Neuron (in vitro differentiated cells): Measurements from ENCODE around the gene CASKIN1.
A peak's percentile ranks its signal among the peaks of the same experiment; 100 is the strongest.

Experiments
- H2AFZ ChIP-seq: one replicate; pipeline ENCODE4 v1.6.1; 2013; ENCODE audit warnings: low read depth, mild to moderate bottlenecking, inconsistent platforms, low read length, moderate library complexity
- H3K27me3 ChIP-seq: one replicate; pipeline ENCODE4 v1.6.1; 2013; ENCODE audit warnings: low read length; ENCODE audit not compliant: insufficient read depth
- H3K36me3 ChIP-seq: one replicate; pipeline ENCODE4 v1.6.1; 2013; ENCODE audit warnings: low read length; ENCODE audit not compliant: insufficient read depth
- H3K4me1 ChIP-seq: one replicate; pipeline ENCODE4 v1.6.1; 2013; ENCODE audit warnings: low read length; ENCODE audit not compliant: insufficient read depth
- H3K4me3 ChIP-seq: 2 replicates; pipeline ENCODE4 v1.5.1; 2013; ENCODE audit warnings: mild to moderate bottlenecking, low read length, moderate library complexity
- H3K9me3 ChIP-seq: one replicate; pipeline ENCODE4 v1.6.1; 2013; ENCODE audit warnings: low read length

Gene CASKIN1

GRCh38 chr16:2155977-2156848 lies 40.2 kb downstream of the CASKIN1 start:
- no peak overlapping the region for H2AFZ ChIP-seq
- H3K27me3 ChIP-seq: no peaks in the 10 kb centered on the region
- no peaks in the 10 kb centered on the region for H3K9me3 ChIP-seq
- peaks cover 14% of the 10 kb centered on the region for H3K36me3 ChIP-seq
- peak overlapping the region; percentile 82 for H3K4me3 ChIP-seq
- peaks cover 72% of the 10 kb centered on the region for H3K4me1 ChIP-seq

- H3K4me1 ChIP-seq: peaks cover 70% of the 10 kb centered on the region
- H3K27me3 ChIP-seq: no peaks in the 10 kb centered on the region
- peak within 1 kb of the TSS; percentile 84 for H3K4me3 ChIP-seq
- no peak within 1 kb of the TSS for H2AFZ ChIP-seq
- H3K36me3 ChIP-seq: peaks cover 14% of the 10 kb centered on the region
- no peaks in the 10 kb centered on the region for H3K9me3 ChIP-seq
Measured at GRCh38 chr16:2155091-2155950, 41.1 kb downstream of the CASKIN1 start, which contains the start of gene TRAF7. Gene TRAF7, plus strand, starts transcription at chr16:2155782. Its CDS starts 8,139 bp downstream, at chr16:2163921.

GRCh38 chr16:2154533-2155090 lies 41.8 kb downstream of the CASKIN1 start:
- Histone ChIP-seq H3K36me3 (peaks cover 14% of the 10 kb centered on the region), H3K27me3 (no peaks in the 10 kb centered on the region), H3K4me3 (peak overlapping the region; percentile 84), H3K4me1 (peaks cover 63% of the 10 kb centered on the region), H3K9me3 (no peaks in the 10 kb centered on the region), H2AFZ (no peak overlapping the region)

GRCh38 chr16:2152695-2153506 lies 43.5 kb downstream of the CASKIN1 start:
- Histone ChIP-seq H2AFZ (no peak overlapping the region), H3K4me1 (peaks cover 46% of the 10 kb centered on the region), H3K9me3 (no peaks in the 10 kb centered on the region), H3K27me3 (no peaks in the 10 kb centered on the region), H3K4me3 (peak overlapping the region; percentile 84), H3K36me3 (peaks cover 14% of the 10 kb centered on the region)

GRCh38 chr16:2151188-2152091 lies 45.0 kb downstream of the CASKIN1 start:
- no peak overlapping the region for H3K4me3 ChIP-seq

GRCh38 chr16:2150418-2151187 lies 45.8 kb downstream of the CASKIN1 start:
- Histone ChIP-seq H3K4me1 (peaks cover 30% of the 10 kb centered on the region), H3K4me3 (no peak overlapping the region), H2AFZ (no peak overlapping the region), H3K9me3 (no peaks in the 10 kb centered on the region), H3K27me3 (no peaks in the 10 kb centered on the region), H3K36me3 (peaks cover 14% of the 10 kb centered on the region)

More at GRCh38 chr16:2151188-2152091, 45.0 kb downstream of the CASKIN1 start:
- H3K36me3 ChIP-seq: peaks cover 14% of the 10 kb centered on the region
- no peaks in the 10 kb centered on the region for H3K27me3 ChIP-seq
- H3K9me3 ChIP-seq: no peaks in the 10 kb centered on the region
- no peak overlapping the region for H2AFZ ChIP-seq
- peaks cover 32% of the 10 kb centered on the region for H3K4me1 ChIP-seq

GRCh38 chr16:2149630-2150417 lies 46.6 kb downstream of the CASKIN1 start:
- Histone ChIP-seq H3K4me1 (peaks cover 29% of the 10 kb centered on the region), H2AFZ (no peak overlapping the region), H3K4me3 (no peak overlapping the region), H3K36me3 (peaks cover 14% of the 10 kb centered on the region), H3K9me3 (no peaks in the 10 kb centered on the region), H3K27me3 (no peaks in the 10 kb centered on the region)

GRCh38 chr16:2148714-2149629 lies 47.4 kb downstream of the CASKIN1 start:
- H3K9me3 ChIP-seq: no peaks in the 10 kb centered on the region
- peaks cover 14% of the 10 kb centered on the region for H3K36me3 ChIP-seq
- H2AFZ ChIP-seq: no peak overlapping the region
- H3K27me3 ChIP-seq: no peaks in the 10 kb centered on the region
- H3K4me3 ChIP-seq: no peak overlapping the region
- peaks cover 21% of the 10 kb centered on the region for H3K4me1 ChIP-seq

- no peaks in the 10 kb centered on the region for H3K9me3 ChIP-seq
- H3K27me3 ChIP-seq: no peaks in the 10 kb centered on the region
- no peak within 1 kb of the TSS for H2AFZ ChIP-seq
- peaks cover 12% of the 10 kb centered on the region for H3K4me1 ChIP-seq
- H3K4me3 ChIP-seq: no peak within 1 kb of the TSS
- H3K36me3 ChIP-seq: peaks cover 11% of the 10 kb centered on the region
Measured at GRCh38 chr16:2147981-2148671, 48.3 kb downstream of the CASKIN1 start, which contains the start of gene RAB26. Gene RAB26, plus strand, starts transcription at chr16:2148625. Its CDS starts 159 bp downstream, at chr16:2148784.
